Lower lobe of right lung (tissue), 2 donors: Measurements from ENCODE around the gene MICAL3. TPM values are rescaled to one million over a fixed set of nuclear protein-coding genes. Genes with fewer than 3 reads are reported as not detected.
A peak's percentile ranks its signal among the peaks of the same experiment; 100 is the strongest.

Experiments used
- ATAC-seq, 2 donors: fragments of 200-7000 bp; cut with Tn5 transposase; one replicate each; pipeline ENCODE4 v1.9.1; 2020 to 2022; ENCODE audit warnings: mild to moderate bottlenecking in 2 of 2, moderate library complexity in 2 of 2
- DNase-seq: peaks from one replicate; pipeline ENCODE4 v3.0.0-alpha.2; 2020
- H3K27ac ChIP-seq: fragments of 200-600 bp; one replicate; pipeline ENCODE4 v1.8.0; 2022
- H3K27me3 ChIP-seq: fragments of 200-600 bp; one replicate; pipeline ENCODE4 v1.8.0; 2022; ENCODE audit warnings: low read depth
- H3K36me3 ChIP-seq: fragments of 200-600 bp; one replicate; pipeline ENCODE4 v1.8.0; 2022; ENCODE audit warnings: mild to moderate bottlenecking
- H3K4me1 ChIP-seq: fragments of 200-600 bp; one replicate; pipeline ENCODE4 v1.8.0; 2022
- H3K4me3 ChIP-seq: fragments of 200-600 bp; one replicate; pipeline ENCODE4 v1.8.0; 2022; ENCODE audit warnings: mild to moderate bottlenecking
- H3K9me3 ChIP-seq: fragments of 200-600 bp; one replicate; pipeline ENCODE4 v1.8.0; 2022
- intact Hi-C: fragments of 100-400 bp; cut with DNase I; formaldehyde crosslinking; loops from one replicate; pipeline ENCODE4 v1.11.0; 2022
- total RNA-seq: library from RNA; stranded (reverse); fragmentation: NEBNext Ultra II Directional; extraction: Animal tissue kit (Norgen Biotek cat#: 25700); gene quantifications from one replicate; pipeline ENCODE4 v1.2.1, GENCODE V29; 2021
- TF ChIP-seq, protein P1 (sequence below): fragments of 200-600 bp; IDR thresholded peaks from one replicate; pipeline ENCODE4 v1.8.0; 2022; ENCODE audit warnings: antibody characterized with exemption, mild to moderate bottlenecking
- donor health status: DM: no; HTN: yes; CAD: no; lungs with severe emphysema.

The MICAL3 gene
- total RNA-seq, 1 donor from 2014 or later = 23.5 TPM

DNA sequence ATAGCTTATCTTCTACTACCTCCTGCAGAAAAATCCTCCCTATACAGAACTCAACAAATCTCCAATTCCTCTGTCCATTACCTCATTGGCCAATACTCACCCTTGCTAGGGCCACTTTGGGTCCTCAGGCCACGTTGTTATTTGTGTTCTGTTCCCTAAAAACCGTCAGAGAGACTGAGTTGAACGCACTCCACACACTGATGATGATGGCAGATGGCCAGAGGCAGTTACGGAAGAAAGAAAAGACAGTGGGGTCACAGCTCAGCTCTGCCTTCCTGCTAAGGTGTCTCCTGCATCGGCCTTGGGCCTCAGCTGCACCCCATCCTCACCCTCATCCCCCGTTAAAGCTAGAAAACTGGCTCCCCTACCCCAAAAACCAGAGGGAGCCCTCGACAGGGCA lies 66.2 kb downstream of the MICAL3 start:
- H3K4me1 ChIP-seq = no peaks in the 10 kb centered on the region

DNA sequence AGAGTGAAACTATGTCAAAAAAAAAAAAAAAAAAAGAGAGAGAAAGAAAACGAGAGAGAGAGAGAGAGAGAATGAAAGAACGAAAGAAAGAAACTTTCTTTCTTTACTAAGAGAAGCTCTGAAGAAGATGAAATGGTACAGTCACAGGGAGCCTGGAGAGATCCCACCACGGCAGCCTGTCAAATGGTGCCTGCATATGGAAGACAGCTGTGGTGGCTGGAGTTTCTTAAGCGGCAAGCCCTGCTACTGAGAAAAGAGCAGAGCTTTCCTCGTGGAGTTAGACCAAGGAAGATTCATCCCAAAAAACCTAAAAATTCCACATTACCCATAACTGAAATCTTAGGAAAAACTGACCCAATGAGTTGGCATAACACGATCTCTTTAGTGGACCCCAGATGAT lies 66.7 kb downstream of the MICAL3 start:
- ATAC-seq = peak in 1 of 2 donors; percentile 51
- no peaks in the 10 kb centered on the region for H3K4me1 ChIP-seq
- H3K9me3 ChIP-seq = no peaks in the 10 kb centered on the region
- intact Hi-C loops = no loop called here
- H3K4me3 ChIP-seq = no peak overlapping the region
- no peaks in the 10 kb centered on the region for H3K27me3 ChIP-seq
- TF ChIP-seq, protein P1, sequence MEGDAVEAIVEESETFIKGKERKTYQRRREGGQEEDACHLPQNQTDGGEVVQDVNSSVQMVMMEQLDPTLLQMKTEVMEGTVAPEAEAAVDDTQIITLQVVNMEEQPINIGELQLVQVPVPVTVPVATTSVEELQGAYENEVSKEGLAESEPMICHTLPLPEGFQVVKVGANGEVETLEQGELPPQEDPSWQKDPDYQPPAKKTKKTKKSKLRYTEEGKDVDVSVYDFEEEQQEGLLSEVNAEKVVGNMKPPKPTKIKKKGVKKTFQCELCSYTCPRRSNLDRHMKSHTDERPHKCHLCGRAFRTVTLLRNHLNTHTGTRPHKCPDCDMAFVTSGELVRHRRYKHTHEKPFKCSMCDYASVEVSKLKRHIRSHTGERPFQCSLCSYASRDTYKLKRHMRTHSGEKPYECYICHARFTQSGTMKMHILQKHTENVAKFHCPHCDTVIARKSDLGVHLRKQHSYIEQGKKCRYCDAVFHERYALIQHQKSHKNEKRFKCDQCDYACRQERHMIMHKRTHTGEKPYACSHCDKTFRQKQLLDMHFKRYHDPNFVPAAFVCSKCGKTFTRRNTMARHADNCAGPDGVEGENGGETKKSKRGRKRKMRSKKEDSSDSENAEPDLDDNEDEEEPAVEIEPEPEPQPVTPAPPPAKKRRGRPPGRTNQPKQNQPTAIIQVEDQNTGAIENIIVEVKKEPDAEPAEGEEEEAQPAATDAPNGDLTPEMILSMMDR = no peak
- H3K36me3 ChIP-seq = no peaks in the 10 kb centered on the region
- H3K27ac ChIP-seq = no peak overlapping the region
- no peak for DNase-seq

More for the DNA sequence above, 66.2 kb downstream of the MICAL3 start:
- H3K27me3 ChIP-seq = no peaks in the 10 kb centered on the region
- DNase-seq = no peak
- TF ChIP-seq, protein P1 = no peak
- H3K36me3 ChIP-seq = no peaks in the 10 kb centered on the region
- ATAC-seq = no peak
- intact Hi-C loops = no loop called here
- no peak overlapping the region for H3K4me3 ChIP-seq
- no peak overlapping the region for H3K27ac ChIP-seq
- no peaks in the 10 kb centered on the region for H3K9me3 ChIP-seq

DNA sequence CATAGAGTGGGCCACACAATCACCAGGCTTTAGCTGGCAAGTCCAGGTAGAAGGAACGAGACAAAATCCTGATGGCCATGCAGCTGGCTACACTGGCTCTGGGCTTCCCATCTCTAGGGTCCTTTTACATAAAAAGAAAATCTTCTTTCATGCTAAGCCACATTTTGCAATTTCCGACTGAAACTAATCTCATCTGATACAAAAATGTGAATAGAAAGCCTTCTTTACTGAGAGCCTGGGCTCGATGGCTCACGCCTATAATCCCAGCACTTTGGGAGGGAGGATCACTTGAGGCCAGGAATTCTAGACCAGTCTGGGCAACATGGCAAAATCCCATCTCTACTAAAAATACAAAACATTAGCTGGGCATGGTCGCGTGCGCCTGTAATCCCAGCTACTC lies 67.2 kb downstream of the MICAL3 start:
- Histone ChIP-seq H3K9me3 (no peaks in the 10 kb centered on the region), H3K27ac (no peak overlapping the region), H3K4me1 (no peaks in the 10 kb centered on the region), H3K4me3 (no peak overlapping the region), H3K27me3 (no peaks in the 10 kb centered on the region), H3K36me3 (no peaks in the 10 kb centered on the region)
- no peak for ATAC-seq
- DNase-seq = no peak
- intact Hi-C loops = no loop called here
- TF ChIP-seq, protein P1 = no peak

DNA sequence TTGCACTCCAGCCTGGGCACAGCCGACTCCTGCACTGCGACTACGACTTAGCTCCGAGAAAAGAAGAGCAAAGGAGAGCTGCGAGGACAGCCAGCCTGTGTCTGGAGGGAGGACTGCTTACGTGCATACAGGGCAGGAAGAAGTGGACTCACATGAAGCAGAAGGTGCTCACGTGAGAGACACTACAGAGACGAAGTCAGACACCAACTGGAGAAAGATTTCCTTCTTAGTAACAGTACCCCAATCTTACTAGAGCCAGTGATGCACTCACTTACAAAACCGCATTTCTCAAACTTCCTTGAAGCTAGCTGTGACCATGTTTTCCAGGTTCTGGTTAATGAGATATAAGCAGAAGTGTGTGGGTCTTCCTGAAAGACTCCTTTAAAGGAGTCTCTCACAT lies 67.7 kb downstream of the MICAL3 start:
- H3K4me1 ChIP-seq = no peaks in the 10 kb centered on the region
- TF ChIP-seq, protein P1 = no peak
- no peak for DNase-seq
- no peak for ATAC-seq
- H3K27ac ChIP-seq = no peak overlapping the region
- no peaks in the 10 kb centered on the region for H3K27me3 ChIP-seq
- no peaks in the 10 kb centered on the region for H3K9me3 ChIP-seq
- intact Hi-C loops = no loop called here
- no peak overlapping the region for H3K4me3 ChIP-seq
- H3K36me3 ChIP-seq = no peaks in the 10 kb centered on the region

DNA sequence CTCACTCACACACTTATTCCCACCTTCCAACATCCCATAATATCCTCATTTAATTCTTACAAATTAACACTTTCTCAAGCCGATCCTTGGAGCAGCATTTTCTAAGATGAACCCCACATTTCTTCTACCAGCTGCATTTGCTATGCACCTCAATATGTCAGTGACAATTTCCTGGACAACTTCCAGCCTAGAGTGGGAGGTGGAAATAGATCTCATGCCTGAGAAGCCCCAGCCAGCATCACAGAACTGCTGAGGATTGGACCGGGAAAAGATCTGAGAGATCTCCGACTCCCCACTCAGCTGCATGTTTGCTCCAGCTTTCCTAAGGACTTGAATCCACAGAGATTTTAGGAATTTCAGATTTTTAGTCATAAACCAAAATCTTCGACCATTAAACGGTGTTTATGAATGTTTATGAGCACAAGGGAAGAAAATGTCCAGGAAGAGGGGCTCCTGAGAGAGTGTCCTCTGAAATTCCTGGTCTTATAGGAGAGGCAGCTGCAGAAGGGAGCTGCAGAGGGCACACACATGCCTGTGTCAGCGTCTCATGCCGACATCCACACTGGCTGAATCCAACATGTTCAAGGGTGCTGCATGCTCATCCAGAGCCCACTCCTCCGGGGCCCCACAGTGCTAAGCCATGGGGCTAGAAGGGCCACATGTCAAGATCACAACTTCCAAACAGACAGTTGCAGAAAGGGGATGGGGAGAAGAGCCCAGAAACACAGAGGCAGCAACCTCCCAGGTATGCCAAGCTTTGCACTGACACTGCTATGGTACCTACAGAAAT lies 68.6 kb downstream of the MICAL3 start:
- no peaks in the 10 kb centered on the region for H3K27me3 ChIP-seq
- TF ChIP-seq, protein P1 = no peak
- peaks cover 5% of the 10 kb centered on the region for H3K4me1 ChIP-seq
- H3K9me3 ChIP-seq = no peaks in the 10 kb centered on the region
- ATAC-seq = no peak
- no peak overlapping the region for H3K27ac ChIP-seq
- DNase-seq = no peak
- H3K4me3 ChIP-seq = no peak overlapping the region
- intact Hi-C loops = no loop called here
- H3K36me3 ChIP-seq = no peaks in the 10 kb centered on the region
